BJ (cell line): ENCODE results near the gene UNC13D. TPM values are rescaled to one million over a fixed set of nuclear protein-coding genes. Genes with fewer than 3 reads are reported as not detected.
A peak's percentile ranks its signal among the peaks of the same experiment; 100 is the strongest.
"Not testable (repeated sequence)": the region's sequence is repeated elsewhere in the genome, so short reads cannot be mapped to it uniquely, and the experiment has no call there.

Experiments
- CTCF ChIA-PET: fragments of 350-600 bp; formaldehyde crosslinking; extraction: SDS; loops from one replicate; lab custom pipeline; 2021; ENCODE audit warnings: antibody characterized with exemption, inconsistent platforms; lab: Yijun Ruan, JAX
- POLR2A ChIA-PET: fragments of 300-600 bp; sonication (Branson Sonifier 250); formaldehyde crosslinking; extraction: SDS; loops from one replicate; lab custom pipeline; 2021; ENCODE audit warnings: antibody characterized with exemption; lab: Charles Lee
- DNase-seq: peaks from one replicate; pipeline ENCODE4 v3.0.0-alpha.2; 2011; ENCODE audit warnings: low read depth
- H3K27me3 ChIP-seq: 2 replicates; pipeline ENCODE4 v1.6.0; 2011; ENCODE audit warnings: low read length; ENCODE audit not compliant: control insufficient read depth, insufficient read depth
- H3K36me3 ChIP-seq: 2 replicates; pipeline ENCODE4 v1.5.1; 2011; ENCODE audit warnings: low read length; ENCODE audit not compliant: control insufficient read depth, insufficient read depth
- H3K4me3 ChIP-seq: 2 replicates; pipeline ENCODE4 v1.5.1; 2011; ENCODE audit warnings: low read depth, mild to moderate bottlenecking, control low read depth, low read length
- CTCF ChIP-seq: IDR thresholded peaks from 2 replicates; pipeline ENCODE4 v1.5.1; 2011; ENCODE audit warnings: low read depth, mild to moderate bottlenecking, control low read depth, inconsistent platforms, low read length, moderate library complexity; ENCODE audit not compliant: insufficient read depth
- polyA plus RNA-seq: library from polyadenylated mRNA; depleted of rRNA; stranded (reverse); fragments of >200 nt; gene quantifications from 2 replicates; pipeline ENCODE4 v1.2.3, GENCODE V29; 2011

The UNC13D gene
- polyA plus RNA-seq, 1 experiment: 0.40 TPM

- POLR2A ChIA-PET: no interaction called here
- DNase-seq: no peak
- H3K36me3 ChIP-seq: no peaks in the 10 kb centered on the region
- H3K27me3 ChIP-seq: no peaks in the 10 kb centered on the region
- no peak for TF ChIP-seq CTCF
- CTCF ChIA-PET: interaction anchor here (1.0 to 6.6 kb wide), 4 partner anchors 13 to 25 kb away, joined by 4 to 58 read pairs (median 20); partner anchors contain the start of genes TRIM65 and WBP2
- no peak overlapping the region for H3K4me3 ChIP-seq
Measured at GRCh38 chr17:75874323-75875181, 30.3 kb upstream of the UNC13D start.

- Histone ChIP-seq H3K4me3 (no peak overlapping the region), H3K36me3 (no peaks in the 10 kb centered on the region), H3K27me3 (no peaks in the 10 kb centered on the region)
- DNase-seq: no peak
- ChIA-PET POLR2A (no interaction called here), CTCF (interaction anchor here (0.6 to 6.6 kb wide), 5 partner anchors 23 to 203 kb away, joined by 3 to 58 read pairs (median 4); partner anchors contain the start of gene TRIM65)
- TF ChIP-seq CTCF: no peak
Measured at GRCh38 chr17:75873587-75874322, 29.6 kb upstream of the UNC13D start.

GRCh38 chr17:75872434-75873351 lies 28.5 kb upstream of the UNC13D start:
- Histone ChIP-seq H3K27me3 (no peaks in the 10 kb centered on the region), H3K36me3 (no peaks in the 10 kb centered on the region), H3K4me3 (no peak overlapping the region)
- peak; percentile 44 for DNase-seq
- POLR2A ChIA-PET: interaction anchor here (0.5 kb wide), 1 partner anchor 365 kb away, joined by 5 read pairs; no protein-coding TSS in a partner anchor
- TF ChIP-seq CTCF: no peak
- CTCF ChIA-PET: interaction anchor here (0.6 to 4.2 kb wide), 7 partner anchors 11 to 202 kb away, joined by 3 to 26 read pairs (median 3); partner anchors contain the start of gene MRPL38

GRCh38 chr17:75870228-75870627 lies 26.0 kb upstream of the UNC13D start:
- CTCF ChIA-PET: interaction anchor here (0.9 to 4.2 kb wide), 3 partner anchors 9 to 16 kb away, joined by 4 to 26 read pairs (median 7); partner anchors contain the start of gene WBP2
- H3K36me3 ChIP-seq, H3K27me3 ChIP-seq, POLR2A ChIA-PET, H3K4me3 ChIP-seq, DNase-seq: not testable (repeated sequence)
